ENCODE data around the gene FAM107B. TPM values are rescaled to one million over a fixed set of nuclear protein-coding genes. Genes with fewer than 3 reads are reported as not detected.
"Not testable (repeated sequence)": the region's sequence is repeated elsewhere in the genome, so short reads cannot be mapped to it uniquely, and the experiment has no call there.

FAM107B gene
- total RNA-seq, 6 experiments from 2014 or later: 18.7 to 43.8 (median 40.0) TPM

DNA sequence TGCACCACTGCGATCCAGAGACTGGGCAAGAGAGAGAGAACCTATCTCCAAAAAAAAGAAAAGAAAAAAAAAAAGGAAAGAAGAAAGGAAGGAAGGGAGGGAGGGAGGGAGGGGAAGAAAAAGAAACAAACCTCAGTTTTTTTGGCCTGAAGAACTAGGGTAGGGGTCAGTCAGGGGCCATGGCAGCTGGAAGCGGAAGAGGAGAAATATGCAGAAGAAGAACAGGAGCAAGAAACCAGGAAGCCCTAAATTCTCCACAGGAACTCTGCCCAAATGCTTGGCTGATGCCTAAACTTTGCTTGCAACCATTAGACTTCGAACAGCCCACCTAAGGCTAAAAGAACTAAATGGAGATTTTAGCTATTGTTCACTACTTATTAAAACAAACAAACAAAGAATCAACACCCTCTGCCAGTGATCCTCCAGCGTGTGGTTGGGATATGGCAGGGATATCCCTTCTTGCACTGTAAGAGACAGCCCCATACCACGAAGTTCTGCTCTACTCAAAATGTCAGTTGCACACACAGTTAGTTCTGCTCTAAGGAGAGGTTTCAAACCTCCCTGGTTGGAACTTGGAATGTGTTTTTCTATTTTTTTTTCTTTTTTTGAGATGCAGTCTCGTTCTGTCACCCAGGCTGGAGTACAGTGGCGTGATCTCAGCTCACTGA is 139.5 kb downstream of the FAM107B start:
- Mint-ChIP-seq H3K4me1 (ENCODE audit: low read depth) (peaks cover 7% of the 10 kb centered on the region), H3K36me3 (ENCODE audit: low read depth) (no peaks in the 10 kb centered on the region), H3K27ac (no peak overlapping the region), H3K27me3 (ENCODE audit: insufficient read depth) (peaks cover 34% of the 10 kb centered on the region), H3K9me3 (no peaks in the 10 kb centered on the region), H3K4me3 (no peak overlapping the region)
- TF ChIP-seq, protein P1, sequence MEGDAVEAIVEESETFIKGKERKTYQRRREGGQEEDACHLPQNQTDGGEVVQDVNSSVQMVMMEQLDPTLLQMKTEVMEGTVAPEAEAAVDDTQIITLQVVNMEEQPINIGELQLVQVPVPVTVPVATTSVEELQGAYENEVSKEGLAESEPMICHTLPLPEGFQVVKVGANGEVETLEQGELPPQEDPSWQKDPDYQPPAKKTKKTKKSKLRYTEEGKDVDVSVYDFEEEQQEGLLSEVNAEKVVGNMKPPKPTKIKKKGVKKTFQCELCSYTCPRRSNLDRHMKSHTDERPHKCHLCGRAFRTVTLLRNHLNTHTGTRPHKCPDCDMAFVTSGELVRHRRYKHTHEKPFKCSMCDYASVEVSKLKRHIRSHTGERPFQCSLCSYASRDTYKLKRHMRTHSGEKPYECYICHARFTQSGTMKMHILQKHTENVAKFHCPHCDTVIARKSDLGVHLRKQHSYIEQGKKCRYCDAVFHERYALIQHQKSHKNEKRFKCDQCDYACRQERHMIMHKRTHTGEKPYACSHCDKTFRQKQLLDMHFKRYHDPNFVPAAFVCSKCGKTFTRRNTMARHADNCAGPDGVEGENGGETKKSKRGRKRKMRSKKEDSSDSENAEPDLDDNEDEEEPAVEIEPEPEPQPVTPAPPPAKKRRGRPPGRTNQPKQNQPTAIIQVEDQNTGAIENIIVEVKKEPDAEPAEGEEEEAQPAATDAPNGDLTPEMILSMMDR (IDR thresholded peaks at IDR 0.05): no peak
- no peak for DNase-seq

DNA sequence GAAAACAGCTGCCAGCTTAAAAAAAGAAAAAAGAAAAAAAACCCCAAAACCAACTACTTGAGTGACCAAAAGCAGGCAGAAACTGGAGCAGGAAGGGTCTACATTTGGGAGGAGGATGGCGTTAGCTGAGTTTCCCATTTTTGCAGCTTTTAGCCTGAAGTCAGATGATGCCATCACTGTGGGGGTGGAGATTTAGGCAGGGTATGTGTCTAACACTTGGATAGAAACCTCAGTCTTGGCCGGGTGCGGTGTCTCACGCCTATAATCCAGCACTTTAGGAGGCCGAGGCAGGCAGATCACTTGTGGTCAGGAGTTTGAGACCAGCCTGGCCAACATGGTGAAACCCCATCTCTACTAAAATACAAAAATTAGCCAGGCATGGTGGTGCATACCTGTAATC is 140.1 kb downstream of the FAM107B start:
- H3K36me3 Mint-ChIP-seq (ENCODE audit: low read depth); H3K4me1 Mint-ChIP-seq (ENCODE audit: low read depth); DNase-seq; H3K4me3 Mint-ChIP-seq; H3K9me3 Mint-ChIP-seq; H3K27ac Mint-ChIP-seq: not testable (repeated sequence)
- peaks cover 32% of the 10 kb centered on the region for H3K27me3 Mint-ChIP-seq (ENCODE audit: insufficient read depth)

DNA sequence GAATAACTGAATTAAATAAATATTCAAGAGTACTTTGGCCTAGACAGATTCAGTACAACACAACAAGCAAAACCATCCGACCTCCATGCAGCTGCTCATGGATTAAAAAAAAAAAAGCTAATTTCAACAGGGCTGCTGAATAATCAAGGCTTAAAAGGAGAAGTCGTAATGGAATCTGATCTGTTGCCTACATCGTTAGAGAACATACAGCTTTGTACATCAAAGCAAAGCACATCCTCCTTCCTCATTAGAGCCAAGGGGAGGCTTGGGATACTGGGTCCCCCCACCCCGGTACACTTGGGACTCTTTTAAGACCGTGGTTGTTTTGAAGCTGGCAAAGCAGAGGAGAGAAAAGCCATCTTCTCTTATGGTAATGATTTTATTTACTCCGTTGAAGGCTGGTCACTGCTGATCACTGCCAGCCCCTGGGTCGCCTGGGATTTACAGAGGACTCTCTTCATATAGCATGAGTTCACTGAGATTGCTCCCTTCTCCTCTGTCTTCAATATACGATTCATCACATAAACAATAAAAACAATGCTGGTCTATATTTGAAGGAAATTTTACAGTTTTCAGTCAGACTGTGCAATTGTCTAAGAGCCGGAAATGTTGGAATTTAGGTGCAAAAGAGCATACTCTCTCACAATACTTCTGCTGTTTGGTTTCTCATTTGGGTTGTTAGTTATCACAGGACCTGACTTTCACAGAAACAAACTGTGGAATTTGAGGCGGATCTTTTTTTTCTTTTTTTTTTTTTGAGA is 148.8 kb downstream of the FAM107B start:
- H3K27me3 Mint-ChIP-seq (ENCODE audit: insufficient read depth): peaks cover 20% of the 10 kb centered on the region
- H3K4me3 Mint-ChIP-seq: no peak overlapping the region
- H3K36me3 Mint-ChIP-seq (ENCODE audit: low read depth): no peaks in the 10 kb centered on the region; the same call in 1 of the 2 replicates
- H3K9me3 Mint-ChIP-seq: no peaks in the 10 kb centered on the region
- H3K4me1 Mint-ChIP-seq (ENCODE audit: low read depth): no peaks in the 10 kb centered on the region
- TF ChIP-seq, protein P1 (IDR thresholded peaks at IDR 0.05): no peak
- H3K27ac Mint-ChIP-seq: no peak overlapping the region
- no peak for DNase-seq

DNA sequence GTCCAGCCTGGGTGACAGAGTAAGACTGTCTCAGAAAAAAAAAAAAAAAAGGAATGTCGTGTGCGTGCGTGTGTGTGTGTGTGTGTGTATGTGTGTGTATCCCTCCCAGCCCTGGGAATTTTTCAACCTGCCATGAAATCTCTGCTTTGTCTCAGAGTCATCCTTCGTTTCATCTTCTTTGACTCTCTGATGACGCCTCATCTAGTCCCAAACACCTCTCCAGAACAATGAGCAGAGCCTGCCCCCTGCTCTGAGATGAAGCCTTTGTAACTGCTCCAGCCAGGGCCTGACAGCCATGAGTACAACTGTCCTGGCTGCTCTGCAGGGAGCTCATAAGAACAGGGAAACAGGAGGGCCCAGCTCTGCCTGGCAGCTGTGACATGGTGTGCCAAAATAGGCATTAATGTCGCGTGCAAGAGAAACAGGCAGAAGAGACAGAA is 149.5 kb downstream of the FAM107B start:
- H3K27me3 Mint-ChIP-seq (ENCODE audit: insufficient read depth): peaks cover 19% of the 10 kb centered on the region
- TF ChIP-seq, protein P1 (IDR thresholded peaks at IDR 0.05): no peak
- DNase-seq: no peak
- no peaks in the 10 kb centered on the region; the same call in 1 of the 2 replicates for H3K36me3 Mint-ChIP-seq (ENCODE audit: low read depth)
- H3K9me3 Mint-ChIP-seq: no peaks in the 10 kb centered on the region
- no peak overlapping the region for H3K4me3 Mint-ChIP-seq
- H3K27ac Mint-ChIP-seq: no peak overlapping the region
- H3K4me1 Mint-ChIP-seq (ENCODE audit: low read depth): no peaks in the 10 kb centered on the region

DNA sequence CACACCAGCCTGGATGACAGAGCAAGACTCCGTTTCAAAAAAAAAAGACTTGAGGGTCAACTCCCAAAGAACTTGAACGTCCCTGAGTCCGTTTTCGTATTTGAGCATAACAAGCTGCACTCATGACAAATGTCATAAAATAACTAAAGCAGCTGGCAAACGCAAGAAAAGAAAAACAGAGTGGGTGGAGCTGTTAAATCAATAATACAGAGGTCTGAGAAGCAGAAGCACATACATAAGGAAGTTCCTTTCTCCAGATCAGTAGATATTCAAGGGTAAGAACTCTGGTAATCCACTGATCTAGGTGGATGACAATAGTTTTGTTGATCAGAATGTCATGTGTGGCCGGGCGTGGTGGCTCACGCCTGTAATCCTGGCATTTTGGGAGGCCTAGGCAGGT is 150.1 kb downstream of the FAM107B start:
- Mint-ChIP-seq H3K27ac (no peak overlapping the region), H3K4me3 (no peak overlapping the region), H3K4me1 (ENCODE audit: low read depth) (no peaks in the 10 kb centered on the region), H3K9me3 (no peaks in the 10 kb centered on the region), H3K27me3 (ENCODE audit: insufficient read depth) (peaks cover 19% of the 10 kb centered on the region), H3K36me3 (ENCODE audit: low read depth) (no peaks in the 10 kb centered on the region; the same call in 1 of the 2 replicates)
- TF ChIP-seq, protein P1 (IDR thresholded peaks at IDR 0.05): no peak
- DNase-seq: no peak

DNA sequence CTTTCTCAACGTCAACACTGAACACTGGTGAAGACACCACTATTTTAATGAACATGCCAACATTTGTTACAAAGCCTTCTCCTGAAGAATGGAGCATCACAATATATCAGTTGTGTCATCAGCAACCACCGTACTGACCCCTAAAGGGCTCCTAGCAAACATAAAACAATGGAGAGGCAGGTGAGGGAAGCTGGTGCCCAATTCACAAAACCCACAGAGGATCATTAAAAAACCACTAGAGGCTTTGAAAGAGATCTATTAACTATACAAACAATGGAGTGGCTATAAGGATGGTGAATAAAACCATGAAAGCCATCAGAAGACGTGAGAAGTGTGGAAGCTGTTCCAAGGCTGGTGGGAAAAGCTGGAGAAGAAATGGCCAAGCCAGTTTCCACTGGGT is 150.8 kb downstream of the FAM107B start:
- TF ChIP-seq, protein P1 (IDR thresholded peaks at IDR 0.05): no peak
- Mint-ChIP-seq H3K36me3 (ENCODE audit: low read depth) (no peaks in the 10 kb centered on the region; the same call in 1 of the 2 replicates), H3K9me3 (no peaks in the 10 kb centered on the region), H3K4me3 (no peak overlapping the region), H3K27me3 (ENCODE audit: insufficient read depth) (peaks cover 19% of the 10 kb centered on the region), H3K27ac (no peak overlapping the region), H3K4me1 (ENCODE audit: low read depth) (no peaks in the 10 kb centered on the region)
- no peak for DNase-seq
